NCI-H128 (cell line): ENCODE results near the gene ZNF608.

Source experiments
- DNase-seq: peaks from one replicate; lab custom pipeline; 2025; ENCODE audit not compliant: unreplicated experiment; lab: John Stamatoyannopoulos, UW

Gene ZNF608

GRCh38 chr5:124745928-124746915 lies at the start of gene ZNF608:
TSS of gene ZNF608 (minus strand) at chr5:124746639. CDS start at chr5:124744989, 1,650 bp downstream.
- peak; percentile 23 for DNase-seq

- no peak for DNase-seq
These were observed 49.4 kb upstream of the ZNF608 start for GRCh38 chr5:124795829-124796228.

GRCh38 chr5:124790895-124791732 lies 44.7 kb upstream of the ZNF608 start:
- DNase-seq, result no peak

- no peak for DNase-seq
These were observed 44.0 kb upstream of the ZNF608 start for GRCh38 chr5:124790301-124790894.

GRCh38 chr5:124789104-124789605 lies 42.7 kb upstream of the ZNF608 start:
- DNase-seq, result no peak

- no peak for DNase-seq
These were observed 37.4 kb upstream of the ZNF608 start for GRCh38 chr5:124783794-124784193.

GRCh38 chr5:124783285-124783684 lies 36.8 kb upstream of the ZNF608 start:
- no peak for DNase-seq

- no peak for DNase-seq
These were observed 35.8 kb upstream of the ZNF608 start for GRCh38 chr5:124782262-124782661.

GRCh38 chr5:124780011-124780410 lies 33.6 kb upstream of the ZNF608 start:
- DNase-seq, result no peak

- DNase-seq, result no peak
These were observed 27.2 kb upstream of the ZNF608 start for GRCh38 chr5:124773315-124774311.

- DNase-seq, result no peak
These were observed 26.2 kb upstream of the ZNF608 start for GRCh38 chr5:124772457-124773200.

- DNase-seq, result no peak
These were observed 25.3 kb upstream of the ZNF608 start for GRCh38 chr5:124771761-124772160.

- DNase-seq, result no peak
These were observed 18.7 kb upstream of the ZNF608 start for GRCh38 chr5:124764992-124765611.

- no peak for DNase-seq
These were observed 18.1 kb upstream of the ZNF608 start for GRCh38 chr5:124764585-124764984.

- DNase-seq, result no peak
These were observed 14.6 kb upstream of the ZNF608 start for GRCh38 chr5:124761010-124761409.

GRCh38 chr5:124760608-124761007 lies 14.2 kb upstream of the ZNF608 start:
- no peak for DNase-seq

GRCh38 chr5:124755565-124755964 lies 9.1 kb upstream of the ZNF608 start:
- no peak for DNase-seq

GRCh38 chr5:124755041-124755440 lies 8.6 kb upstream of the ZNF608 start:
- no peak for DNase-seq
